Activated naive CD8-positive, alpha-beta T cell treated with anti-CD3 and anti-CD28 coated beads, Interleukin-2, amount 50 U/mL, for 24 hours (primary cell): Measurements from ENCODE around the gene ATP8B1.
"Not testable (repeated sequence)": the region's sequence is repeated elsewhere in the genome, so short reads cannot be mapped to it uniquely, and the experiment has no call there.

Experiments used
- ATAC-seq: fragments of 150-1000 bp; cut with Tn5 transposase; one replicate; pipeline ENCODE4 v1.10.0; 2021
- DNase-seq: peaks from one replicate; pipeline ENCODE4 v3.0.0; 2021
- H3K27ac Mint-ChIP-seq: one replicate; pipeline ENCODE4 v1.8.0; 2021; ENCODE audit warnings: mild to moderate bottlenecking, mixed read lengths
- H3K27me3 Mint-ChIP-seq: one replicate; pipeline ENCODE4 v1.8.0; 2021; ENCODE audit warnings: mixed read lengths
- H3K36me3 Mint-ChIP-seq: one replicate; pipeline ENCODE4 v1.8.0; 2021; ENCODE audit warnings: low read depth, mixed read lengths
- H3K4me1 Mint-ChIP-seq: one replicate; pipeline ENCODE4 v1.8.0; 2021; ENCODE audit warnings: mixed read lengths
- H3K4me3 Mint-ChIP-seq: one replicate; pipeline ENCODE4 v1.8.0; 2021; ENCODE audit warnings: mild to moderate bottlenecking, moderate library complexity, mixed read lengths
- H3K9me3 Mint-ChIP-seq: one replicate; pipeline ENCODE4 v1.8.0; 2021; ENCODE audit warnings: mixed read lengths

Gene ATP8B1

DNA sequence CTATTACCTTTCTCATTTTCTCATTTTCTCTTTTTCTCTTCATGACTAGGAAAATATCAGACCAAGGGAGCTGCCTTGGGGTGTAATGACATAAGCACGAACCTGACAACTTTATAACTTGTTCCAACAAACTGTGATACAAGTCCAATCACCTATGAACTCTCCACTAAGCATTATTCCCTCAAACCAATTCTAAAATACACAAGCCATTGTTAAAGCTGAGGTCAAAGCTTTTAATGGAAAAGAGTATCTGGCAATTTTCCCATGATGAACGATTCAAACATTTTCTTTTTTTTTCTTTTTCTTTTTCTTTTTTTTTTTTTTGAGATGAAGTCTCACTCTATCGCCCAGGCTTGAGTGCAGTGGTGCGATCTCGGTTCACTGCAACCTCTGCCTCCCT, 133.1 kb downstream of the ATP8B1 start:
- ATAC-seq, result no peak
- peaks cover 15% of the 10 kb centered on the region for H3K9me3 Mint-ChIP-seq
- H3K4me1 Mint-ChIP-seq, result peaks cover 35% of the 10 kb centered on the region
- H3K27ac Mint-ChIP-seq, result no peak overlapping the region
- DNase-seq, result no peak
- no peaks in the 10 kb centered on the region for H3K27me3 Mint-ChIP-seq
- peaks cover 5% of the 10 kb centered on the region for H3K36me3 Mint-ChIP-seq
- no peak overlapping the region for H3K4me3 Mint-ChIP-seq

DNA sequence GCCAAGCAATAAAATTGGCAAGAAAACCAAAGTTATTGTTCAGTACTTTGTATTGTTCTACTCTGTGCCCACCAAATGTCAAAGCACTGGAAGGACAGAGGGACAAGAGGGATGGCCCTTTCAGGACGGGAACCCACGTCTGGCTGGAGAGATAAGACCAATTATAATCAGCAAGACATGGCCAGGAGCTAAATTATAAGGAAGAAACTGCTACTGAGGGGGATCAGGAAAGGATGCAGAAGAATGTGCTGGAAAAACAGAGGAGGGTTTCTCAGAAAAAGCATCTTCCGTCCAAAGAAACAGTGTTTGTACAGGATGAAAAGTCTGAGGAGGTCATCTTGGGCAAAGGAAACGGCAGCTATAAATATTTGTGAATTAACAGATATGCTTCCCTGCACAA, 135.1 kb downstream of the ATP8B1 start:
- ATAC-seq, result no peak
- Mint-ChIP-seq H3K27me3 (no peaks in the 10 kb centered on the region), H3K27ac (no peak overlapping the region), H3K36me3 (peaks cover 5% of the 10 kb centered on the region), H3K9me3 (peaks cover 11% of the 10 kb centered on the region), H3K4me1 (peaks cover 55% of the 10 kb centered on the region), H3K4me3 (no peak overlapping the region)
- DNase-seq, result no peak

DNA sequence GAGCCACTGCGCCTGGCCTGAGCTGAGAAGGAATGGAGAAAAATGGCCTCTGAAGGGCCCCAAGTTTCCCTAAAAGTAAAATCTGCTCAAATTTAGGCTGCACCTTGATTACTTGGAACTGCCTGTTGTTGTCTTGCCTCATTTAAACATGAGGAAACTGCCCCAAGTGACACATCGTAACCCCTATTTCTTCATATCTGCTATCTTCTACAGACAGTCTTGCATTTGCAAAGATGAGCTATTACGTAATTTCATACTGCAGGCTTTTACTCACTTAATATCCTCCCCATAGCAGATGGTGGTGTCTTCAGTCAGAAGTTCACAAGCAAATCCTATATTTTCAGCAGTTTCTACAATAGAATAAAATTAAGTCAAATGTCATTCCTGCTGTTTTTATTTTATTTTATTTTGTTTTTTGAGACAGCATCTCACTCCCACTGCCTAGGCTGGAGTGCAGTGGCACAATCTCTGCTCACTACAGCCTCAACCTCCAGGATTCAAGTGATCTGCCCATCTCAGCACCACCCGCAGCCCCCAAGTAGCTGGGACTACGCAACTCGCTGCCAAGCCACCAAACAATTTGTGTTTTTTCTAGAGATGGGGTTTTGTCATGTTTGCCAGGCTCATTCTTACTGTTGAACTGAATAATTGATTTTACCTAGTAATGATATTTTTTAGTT, 136.2 kb downstream of the ATP8B1 start:
- Mint-ChIP-seq H3K27me3 (no peaks in the 10 kb centered on the region), H3K4me1 (peaks cover 63% of the 10 kb centered on the region), H3K27ac (peak overlapping the region; percentile 84), H3K9me3 (peaks cover 4% of the 10 kb centered on the region), H3K4me3 (peak overlapping the region; percentile 53), H3K36me3 (peaks cover 2% of the 10 kb centered on the region)
- DNase-seq (no peak), ATAC-seq (no peak)

DNA sequence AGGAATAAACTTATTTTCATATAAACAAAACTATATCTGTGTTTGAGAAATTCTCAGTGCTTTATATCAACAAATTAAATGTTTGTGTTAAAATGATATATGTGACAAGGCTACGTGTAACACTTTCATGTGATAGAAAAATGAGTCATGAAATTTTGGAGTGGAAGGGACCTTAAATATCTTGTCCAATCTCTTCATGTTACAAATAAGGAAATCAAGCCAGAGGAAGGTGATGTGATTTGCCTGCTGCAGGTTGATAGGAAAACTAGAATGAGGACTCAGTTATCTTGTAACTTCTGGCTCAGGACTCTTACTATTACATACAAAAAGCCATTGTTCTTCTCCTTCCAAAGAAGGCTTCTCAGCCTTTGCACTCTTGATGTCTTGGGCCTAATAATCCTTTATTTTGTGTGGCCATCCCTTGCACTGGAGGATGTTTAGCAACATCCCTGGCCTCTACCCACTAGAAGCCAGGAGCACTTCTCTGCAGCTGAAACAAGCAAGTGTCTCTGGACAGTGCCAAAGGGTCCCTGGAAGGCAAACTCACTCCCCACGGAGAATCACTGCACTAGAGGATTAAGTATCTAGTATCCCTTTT, 138.4 kb downstream of the ATP8B1 start:
- peak overlapping the region; percentile 6 for H3K27ac Mint-ChIP-seq
- ATAC-seq (no peak), DNase-seq (no peak)
- peaks cover 3% of the 10 kb centered on the region for H3K9me3 Mint-ChIP-seq
- peaks cover 68% of the 10 kb centered on the region for H3K4me1 Mint-ChIP-seq
- H3K4me3 Mint-ChIP-seq, result no peak overlapping the region
- peaks cover 5% of the 10 kb centered on the region for H3K36me3 Mint-ChIP-seq
- H3K27me3 Mint-ChIP-seq, result no peaks in the 10 kb centered on the region

DNA sequence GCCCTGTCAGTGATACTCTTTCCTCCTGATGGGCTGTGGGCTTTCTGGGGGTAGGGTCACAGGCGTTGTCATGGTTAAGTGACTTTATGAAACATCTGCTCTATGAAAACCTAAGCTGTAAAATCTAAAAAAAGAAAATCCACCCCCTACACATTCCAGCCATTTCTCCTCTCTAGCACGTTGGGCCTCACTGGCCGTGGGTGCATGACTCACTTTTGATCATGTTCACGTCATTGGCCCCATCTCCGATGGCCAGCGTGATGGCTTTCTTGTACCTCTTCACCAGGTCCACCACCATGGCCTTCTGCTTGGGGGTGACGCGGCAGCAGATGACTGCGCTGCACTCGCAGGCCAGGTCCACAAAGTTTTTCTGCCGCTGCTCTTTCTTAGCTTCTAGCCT, 142.2 kb downstream of the ATP8B1 start:
- ATAC-seq (no peak), DNase-seq (no peak)
- Mint-ChIP-seq H3K4me1 (peaks cover 54% of the 10 kb centered on the region), H3K4me3 (no peak overlapping the region), H3K27ac (no peak overlapping the region), H3K9me3 (no peaks in the 10 kb centered on the region), H3K27me3 (no peaks in the 10 kb centered on the region), H3K36me3 (peaks cover 5% of the 10 kb centered on the region)

DNA sequence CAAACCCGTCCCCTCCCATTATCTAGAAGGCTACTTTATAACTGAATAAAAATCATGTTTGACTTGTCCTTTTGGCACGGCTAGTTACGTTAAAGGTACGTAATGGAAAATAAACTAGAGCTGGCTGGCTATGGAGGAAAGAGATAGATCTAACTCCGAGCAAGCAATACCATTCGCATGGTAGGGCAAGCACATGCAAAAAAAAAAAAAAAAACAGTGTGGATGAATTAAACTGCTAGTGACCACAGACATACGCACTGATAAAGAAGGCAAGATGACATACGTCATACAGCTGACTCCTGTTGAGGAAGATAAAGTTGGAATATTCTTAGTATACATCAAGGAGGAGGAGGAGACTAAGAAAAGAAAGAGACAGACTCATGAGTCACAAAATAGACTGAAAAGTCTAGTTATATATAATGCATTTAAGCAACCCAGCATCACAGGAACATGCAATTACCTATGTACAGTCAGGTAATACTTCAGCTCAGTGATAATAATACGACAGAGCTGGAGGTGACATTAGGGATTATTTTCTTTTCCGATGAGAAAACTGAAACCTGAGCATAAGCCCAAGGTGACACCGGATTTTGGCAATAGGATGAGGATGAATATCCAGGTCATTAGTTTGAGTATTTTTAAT, 143.5 kb downstream of the ATP8B1 start:
- no peak for DNase-seq
- H3K4me1 Mint-ChIP-seq, result peaks cover 41% of the 10 kb centered on the region
- peaks cover 16% of the 10 kb centered on the region for H3K36me3 Mint-ChIP-seq
- H3K27ac Mint-ChIP-seq, result no peak overlapping the region
- no peak overlapping the region for H3K4me3 Mint-ChIP-seq
- peaks cover 11% of the 10 kb centered on the region for H3K9me3 Mint-ChIP-seq
- no peak for ATAC-seq
- no peaks in the 10 kb centered on the region for H3K27me3 Mint-ChIP-seq

DNA sequence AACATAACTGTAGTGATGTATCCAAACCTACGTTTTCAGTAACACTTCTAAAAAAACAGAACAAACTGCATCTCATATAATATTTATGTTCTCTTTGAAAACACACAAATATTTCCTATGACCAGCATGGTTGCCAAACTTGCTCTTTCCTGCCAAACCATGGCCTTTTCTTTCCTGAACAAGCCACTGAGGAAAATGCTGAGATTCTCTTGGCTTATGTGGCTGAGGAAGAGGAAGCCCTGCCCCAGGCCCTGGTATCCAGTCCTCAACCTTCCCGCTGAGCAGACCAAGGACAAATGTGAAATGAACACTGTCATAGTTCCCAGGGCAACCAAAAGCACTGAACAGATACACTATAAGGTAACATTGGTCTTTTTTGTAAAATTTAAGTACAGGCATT, 145.6 kb downstream of the ATP8B1 start:
- no peak overlapping the region for H3K27ac Mint-ChIP-seq
- peaks cover 20% of the 10 kb centered on the region for H3K4me1 Mint-ChIP-seq
- H3K27me3 Mint-ChIP-seq, result no peaks in the 10 kb centered on the region

DNA sequence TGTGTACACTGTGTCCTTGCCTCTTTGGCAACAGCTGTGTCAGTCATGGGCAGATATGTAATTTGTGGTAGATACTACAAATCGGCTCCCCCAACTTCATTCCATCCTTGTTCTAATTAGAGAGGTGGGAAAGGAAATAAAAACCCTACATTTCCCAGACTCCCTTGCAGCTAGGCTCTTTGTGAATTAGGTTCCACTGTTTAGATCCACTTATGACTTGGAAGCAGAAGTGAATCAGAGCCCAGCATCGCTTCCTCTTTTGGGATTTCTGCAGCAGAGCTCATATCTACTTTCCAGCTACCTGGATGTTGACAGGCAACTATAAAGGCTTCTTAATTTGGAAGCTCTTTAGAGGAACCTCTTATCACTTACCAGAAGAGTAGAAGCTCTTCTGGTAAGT, 147.4 kb downstream of the ATP8B1 start:
- DNase-seq (no peak), ATAC-seq (no peak)
- H3K4me3 Mint-ChIP-seq, result no peak overlapping the region
- H3K36me3 Mint-ChIP-seq, result peaks cover 11% of the 10 kb centered on the region
- no peaks in the 10 kb centered on the region for H3K27me3 Mint-ChIP-seq
- peaks cover 10% of the 10 kb centered on the region for H3K4me1 Mint-ChIP-seq
- H3K27ac Mint-ChIP-seq, result no peak overlapping the region
- peaks cover 11% of the 10 kb centered on the region for H3K9me3 Mint-ChIP-seq

More for the DNA sequence above, 145.6 kb downstream of the ATP8B1 start:
- no peak for ATAC-seq
- H3K9me3 Mint-ChIP-seq, result peaks cover 11% of the 10 kb centered on the region
- no peak for DNase-seq
- peaks cover 16% of the 10 kb centered on the region for H3K36me3 Mint-ChIP-seq
- H3K4me3 Mint-ChIP-seq, result no peak overlapping the region

DNA sequence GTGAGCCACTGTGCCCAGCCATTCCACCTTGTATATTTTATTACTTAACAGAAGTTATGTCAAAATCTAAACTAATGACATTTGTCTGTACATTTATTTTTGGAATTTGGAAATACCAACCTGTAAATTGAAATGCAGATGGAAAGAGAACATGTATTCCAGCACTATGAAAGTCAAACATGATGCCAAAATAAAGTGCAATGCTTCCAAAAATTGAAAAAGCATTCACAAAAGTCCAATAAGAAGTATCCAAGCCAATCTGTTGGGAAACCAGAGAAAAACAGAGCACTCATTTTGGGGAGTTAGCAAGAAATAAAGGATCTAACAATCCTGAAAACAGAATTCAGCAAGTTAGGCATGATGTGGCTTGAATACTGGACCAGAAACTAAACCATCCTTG, 151.2 kb downstream of the ATP8B1 start:
- Mint-ChIP-seq H3K4me1 (peaks cover 12% of the 10 kb centered on the region), H3K36me3 (peaks cover 14% of the 10 kb centered on the region), H3K27ac (no peak overlapping the region), H3K27me3 (no peaks in the 10 kb centered on the region), H3K9me3 (peaks cover 11% of the 10 kb centered on the region), H3K4me3 (no peak overlapping the region)
- ATAC-seq (no peak), DNase-seq (no peak)

DNA sequence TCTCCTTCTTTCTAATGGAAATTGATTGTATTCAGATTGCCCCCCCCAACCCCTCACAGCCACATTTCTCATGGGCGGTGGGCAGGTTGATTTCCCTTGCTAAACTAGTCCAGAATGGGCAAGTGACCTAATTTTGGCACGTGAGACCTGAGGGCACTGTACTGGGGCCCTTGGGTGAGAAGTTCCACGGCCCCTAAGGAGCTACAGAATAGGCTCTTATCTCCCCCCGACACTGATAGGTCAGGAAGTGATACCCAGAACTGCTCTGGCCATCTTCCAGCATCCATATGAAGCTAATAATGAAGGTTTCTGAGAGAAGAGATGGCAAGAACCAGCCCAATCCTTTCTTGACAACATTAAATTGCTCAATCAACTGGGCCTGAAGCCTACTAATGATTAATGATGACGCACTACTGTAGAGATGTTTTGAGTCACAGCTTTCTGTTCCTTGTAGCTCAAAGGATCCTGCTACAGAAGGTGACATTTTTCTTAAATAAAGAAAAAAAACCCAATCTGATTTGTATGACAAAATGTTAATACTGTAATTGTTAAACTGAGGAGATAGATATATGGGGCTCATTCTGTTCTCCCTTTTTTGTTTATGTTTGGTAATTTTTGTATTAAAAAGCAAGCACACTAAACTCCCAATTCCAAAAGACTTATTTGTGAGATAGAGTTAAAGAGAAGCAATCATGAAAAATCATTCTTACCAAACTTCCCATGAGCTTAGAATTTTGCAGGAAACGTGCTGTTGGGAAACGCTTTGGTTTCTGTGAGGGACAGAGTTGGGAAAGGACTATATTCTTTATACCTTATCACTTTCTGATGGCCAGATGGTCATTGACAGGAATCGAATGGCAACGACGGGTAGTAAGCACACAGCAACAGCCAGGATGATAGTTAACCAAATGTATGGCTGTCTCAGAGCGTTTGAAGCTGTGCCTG, 153.3 kb downstream of the ATP8B1 start:
- DNase-seq (no peak), ATAC-seq (peak; percentile 76)
- Mint-ChIP-seq H3K4me3 (no peak overlapping the region), H3K9me3 (peaks cover under 1% of the 10 kb centered on the region), H3K27me3 (no peaks in the 10 kb centered on the region), H3K27ac (no peak overlapping the region), H3K36me3 (peaks cover 8% of the 10 kb centered on the region), H3K4me1 (peaks cover 20% of the 10 kb centered on the region)

DNA sequence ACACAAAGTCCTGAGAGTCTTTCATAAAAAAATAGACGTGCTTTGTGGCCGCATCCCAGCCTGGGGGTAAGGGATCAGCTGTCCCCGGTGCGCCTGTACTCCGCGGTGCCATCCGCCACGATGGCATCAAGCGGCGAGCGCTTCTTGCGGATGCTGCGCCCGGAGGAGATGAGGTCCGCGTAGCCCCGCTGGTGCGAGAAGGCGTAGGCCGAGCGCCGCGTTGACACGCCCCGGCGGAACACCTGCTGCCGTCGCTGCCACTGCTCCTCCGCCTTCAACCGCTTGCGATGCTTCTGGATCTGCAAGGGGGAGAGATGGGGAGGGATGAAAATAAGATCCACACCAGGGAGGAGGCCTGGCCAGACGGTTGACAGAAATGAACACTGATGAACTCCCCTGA, 154.7 kb downstream of the ATP8B1 start:
- Mint-ChIP-seq H3K9me3 (no peaks in the 10 kb centered on the region), H3K4me1 (peaks cover 21% of the 10 kb centered on the region), H3K36me3 (peaks cover 10% of the 10 kb centered on the region), H3K27ac (no peak overlapping the region), H3K4me3 (no peak overlapping the region), H3K27me3 (no peaks in the 10 kb centered on the region)
- DNase-seq, result no peak
- ATAC-seq, result no peak

DNA sequence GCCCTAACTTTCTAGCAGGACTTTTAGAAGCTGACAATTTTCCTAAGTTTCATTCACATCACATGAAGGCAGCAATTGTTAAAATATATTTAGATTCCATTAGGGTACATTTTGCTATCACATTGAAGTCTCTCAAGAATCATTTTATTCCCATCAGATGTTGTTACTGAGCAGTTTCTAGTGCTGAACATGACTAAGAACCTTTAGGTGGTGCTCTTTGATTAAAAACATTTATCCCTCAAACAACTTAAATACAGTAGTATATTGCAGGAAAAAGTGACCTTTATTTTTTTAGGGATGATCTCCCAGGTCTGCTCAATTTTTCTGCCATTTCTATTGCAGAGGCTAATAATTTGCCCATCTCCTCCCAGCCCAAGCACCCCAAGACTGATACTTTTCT, 158.6 kb downstream of the ATP8B1 start:
- Mint-ChIP-seq H3K4me1 (peaks cover 34% of the 10 kb centered on the region), H3K27ac (no peak overlapping the region), H3K4me3 (no peak overlapping the region), H3K27me3 (no peaks in the 10 kb centered on the region), H3K9me3 (peaks cover 5% of the 10 kb centered on the region), H3K36me3 (peaks cover 28% of the 10 kb centered on the region)
- no peak for ATAC-seq
- no peak for DNase-seq

DNA sequence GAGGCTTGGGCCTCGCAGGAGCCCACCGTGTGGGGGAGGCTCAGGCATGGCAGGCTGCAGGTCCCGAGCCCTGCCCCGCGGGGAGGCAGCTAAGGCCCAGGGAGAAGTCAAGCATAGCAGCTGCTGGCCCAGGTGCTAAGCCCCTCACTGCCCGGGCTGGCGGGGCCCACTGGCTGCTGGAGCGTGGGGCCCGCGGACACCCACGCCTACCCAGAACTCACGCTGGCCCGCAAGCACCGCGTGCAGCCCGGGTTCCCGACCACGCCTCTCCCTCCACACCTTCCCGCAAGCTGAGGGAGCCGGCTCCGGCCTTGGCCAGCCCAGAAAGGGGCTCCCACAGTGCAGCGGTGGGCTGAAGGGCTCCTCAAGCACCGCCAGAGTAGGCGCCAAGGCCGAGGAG, 159.4 kb downstream of the ATP8B1 start:
- peaks cover 29% of the 10 kb centered on the region for H3K4me1 Mint-ChIP-seq
- H3K27ac Mint-ChIP-seq, result not testable (repeated sequence)
- H3K36me3 Mint-ChIP-seq, result peaks cover 28% of the 10 kb centered on the region

DNA sequence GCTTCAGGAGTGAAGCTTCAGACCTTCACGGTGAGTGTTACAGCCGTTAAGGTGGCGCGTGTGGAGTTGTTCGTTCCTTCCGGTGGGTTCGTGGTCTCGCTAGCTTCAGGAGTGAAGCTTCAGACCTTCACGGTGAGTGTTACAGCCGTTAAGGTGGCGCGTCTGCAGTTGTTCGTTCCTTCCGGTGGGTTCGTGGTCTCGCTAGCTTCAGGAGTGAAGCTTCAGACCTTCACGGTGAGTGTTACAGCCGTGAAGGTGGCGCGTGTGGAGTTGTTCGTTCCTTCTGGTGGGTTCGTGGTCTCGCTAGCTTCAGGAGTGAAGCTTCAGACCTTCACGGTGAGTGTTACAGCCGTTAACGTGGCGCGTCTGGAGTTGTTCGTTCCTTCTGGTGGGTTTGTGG, 160.7 kb downstream of the ATP8B1 start:
- H3K27ac Mint-ChIP-seq, DNase-seq, ATAC-seq, H3K4me3 Mint-ChIP-seq, H3K9me3 Mint-ChIP-seq, H3K27me3 Mint-ChIP-seq: not testable (repeated sequence)
- Mint-ChIP-seq H3K4me1 (peaks cover 29% of the 10 kb centered on the region), H3K36me3 (peaks cover 31% of the 10 kb centered on the region)

More for the DNA sequence above, 159.4 kb downstream of the ATP8B1 start:
- not testable (repeated sequence) for DNase-seq, ATAC-seq, H3K27me3 Mint-ChIP-seq, H3K4me3 Mint-ChIP-seq, H3K9me3 Mint-ChIP-seq
